Skeletal muscle tissue (tissue), 4 donors: ENCODE measurements around the gene ZNF581. TPM values are rescaled to one million over a fixed set of nuclear protein-coding genes. Genes with fewer than 3 reads are reported as not detected.

Source experiments
- H3K27ac ChIP-seq: one replicate; pipeline ENCODE4 v1.7.0; 2013; ENCODE audit warnings: mild to moderate bottlenecking, low read depth, low read length, inconsistent platforms
- H3K27me3 ChIP-seq, 3 donors: one replicate each; pipeline ENCODE4 v1.7.0; 2013; ENCODE audit warnings: low read length in 3 of 3; ENCODE audit not compliant: control insufficient read depth in 3 of 3, insufficient read depth in 3 of 3
- H3K36me3 ChIP-seq, 3 donors: one replicate each; pipeline ENCODE4 v1.7.0; 2013; ENCODE audit warnings: low read length in 3 of 3; ENCODE audit not compliant: control insufficient read depth in 3 of 3, insufficient read depth in 3 of 3
- H3K4me1 ChIP-seq, 3 donors: one replicate each; pipeline ENCODE4 v1.7.0; 2013; ENCODE audit warnings: low read length in 3 of 3, mild to moderate bottlenecking in 3 of 3; ENCODE audit not compliant: control insufficient read depth in 3 of 3, insufficient read depth in 3 of 3
- H3K4me3 ChIP-seq, 3 donors: one replicate each; pipeline ENCODE4 v1.7.0; 2013; ENCODE audit warnings: low read length in 3 of 3
- H3K9ac ChIP-seq, 3 donors: one replicate each; pipeline ENCODE4 v1.7.0; 2013; ENCODE audit warnings: low read length in 3 of 3, mild to moderate bottlenecking in 3 of 3, moderate library complexity in 2 of 3, low read depth in 1 of 3
- H3K9me3 ChIP-seq, 3 donors: one replicate each; pipeline ENCODE4 v1.7.0; 2013; ENCODE audit warnings: low read length in 3 of 3; ENCODE audit not compliant: control insufficient read depth in 3 of 3
- total RNA-seq: library from RNA; depleted of rRNA; stranded (reverse); fragments of >200 nt; gene quantifications from one replicate; pipeline ENCODE4 v1.2.3, GENCODE V29; 2014
- donor health status: Osteomylitis.

The ZNF581 gene
- total RNA-seq, 1 donor from 2014 or later, result 17.2 TPM

DNA sequence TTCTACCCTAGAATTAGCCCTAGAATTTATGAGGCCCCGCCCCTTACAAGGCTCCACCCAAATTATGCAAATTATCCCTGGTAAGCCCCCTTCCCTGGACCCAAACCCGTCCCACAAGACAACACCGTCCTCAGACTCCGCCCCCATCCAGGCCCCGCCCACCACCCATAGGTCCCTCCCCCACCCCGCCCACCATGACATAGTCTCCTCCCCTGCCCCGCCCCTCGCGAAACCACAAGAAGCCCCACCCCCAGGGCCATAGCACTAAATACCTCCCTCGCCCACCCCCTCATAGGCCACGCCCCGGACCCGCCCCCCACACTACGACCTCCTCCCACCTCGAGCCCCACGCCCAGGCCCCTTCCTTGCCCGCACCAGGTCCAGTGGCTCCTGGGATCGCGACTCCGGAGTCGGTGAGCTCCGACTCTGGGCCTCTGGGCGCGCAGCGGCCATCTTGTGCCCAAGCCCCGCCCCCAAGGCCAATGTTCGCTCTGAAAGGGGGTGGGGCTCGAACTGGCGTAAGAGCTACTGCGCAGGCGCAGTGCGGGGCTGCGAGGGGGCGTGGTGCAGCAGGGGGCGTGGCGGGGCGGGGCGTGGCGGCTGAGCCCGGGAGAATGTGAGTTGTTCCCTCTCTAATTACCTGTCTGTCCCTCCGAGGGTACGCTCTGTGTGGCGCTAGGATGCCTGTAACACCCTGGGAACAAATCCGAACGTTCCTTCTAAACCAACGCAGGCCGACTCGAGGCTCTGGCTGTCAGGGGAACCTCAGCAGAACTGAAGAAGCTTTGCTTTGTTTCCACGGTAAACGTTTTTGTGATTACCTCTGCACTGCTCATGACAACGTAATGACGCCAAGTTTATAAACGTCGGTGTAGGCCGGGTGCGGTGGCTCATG, 19.1 kb upstream of the ZNF581 start, which contains the start of gene ZNF784:
TSS of gene ZNF784 (minus strand) at position 458 of the 895 bp plus-strand sequence. CDS start at position 453, 5 bp downstream.
- peaks cover 33 to 45% (median 43%) of the 10 kb centered on the region in 3 donors for H3K4me1 ChIP-seq

DNA sequence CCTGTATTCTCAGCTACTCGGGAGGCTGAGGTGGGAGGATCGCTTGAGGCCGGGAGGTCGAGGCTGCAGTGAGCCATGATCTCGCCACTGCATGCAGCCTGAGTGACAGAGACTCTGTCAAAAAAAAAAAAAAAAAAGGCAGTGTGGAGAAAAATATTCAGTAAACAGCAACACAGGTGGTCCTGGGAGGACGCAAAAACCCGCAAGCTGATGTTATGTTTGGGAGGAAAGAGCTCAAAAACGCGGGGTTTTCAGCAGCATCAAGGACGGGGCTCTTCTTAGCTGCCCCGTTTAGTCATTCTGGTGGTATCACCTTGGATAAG, 18.5 kb upstream of the ZNF581 start:
- Histone ChIP-seq H3K4me3 (peak overlapping the region; percentile 75 to 85 (median 77)), H3K27me3 (no peaks in the 10 kb centered on the region), H3K4me1 (peaks cover 27 to 39% (median 39%) of the 10 kb centered on the region in 3 donors), H3K9ac (peak overlapping the region in 2 of 3 donors; percentile 62 to 76), H3K36me3 (peaks cover 4 to 8% (median 6%) of the 10 kb centered on the region in 3 donors), H3K9me3 (no peaks in the 10 kb centered on the region), H3K27ac (peak overlapping the region; percentile 90)

More for the DNA sequence above, 19.1 kb upstream of the ZNF581 start, which contains the start of gene ZNF784:
- no peaks in the 10 kb centered on the region for H3K27me3 ChIP-seq
- no peaks in the 10 kb centered on the region for H3K9me3 ChIP-seq
- peak within 1 kb of the TSS; percentile 75 to 85 (median 77) for H3K4me3 ChIP-seq
- peak within 1 kb of the TSS; percentile 90 for H3K27ac ChIP-seq
- H3K9ac ChIP-seq, result peak within 1 kb of the TSS; percentile 76 to 87 (median 85)
- peaks cover 4 to 8% (median 6%) of the 10 kb centered on the region in 3 donors for H3K36me3 ChIP-seq

DNA sequence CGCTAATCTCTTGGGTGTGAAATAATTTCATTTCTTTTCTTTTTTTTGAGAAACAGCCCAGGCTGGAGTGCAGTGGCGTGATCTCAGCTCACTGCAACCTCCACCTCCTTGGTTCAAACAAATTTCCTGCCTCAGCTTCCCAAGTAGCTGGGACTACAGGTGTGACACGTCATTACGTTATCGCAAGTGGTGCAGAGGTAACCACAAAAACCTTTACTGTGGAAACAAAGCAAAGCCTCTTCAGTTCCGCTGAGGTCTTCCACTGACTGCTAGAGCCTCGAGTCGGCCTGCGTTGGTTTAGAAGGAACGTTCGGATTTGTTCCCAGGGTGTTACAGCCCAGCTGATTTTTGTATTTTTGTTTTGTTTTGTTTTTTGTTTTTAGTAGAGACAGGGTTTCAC, 17.1 kb upstream of the ZNF581 start:
- H3K9me3 ChIP-seq, result no peaks in the 10 kb centered on the region
- no peak overlapping the region for H3K27ac ChIP-seq
- peaks cover 15 to 25% (median 25%) of the 10 kb centered on the region in 3 donors for H3K4me1 ChIP-seq
- H3K4me3 ChIP-seq, result no peak overlapping the region
- H3K36me3 ChIP-seq, result peaks cover 0 to 3% (median 0%) of the 10 kb centered on the region in 3 donors
- H3K9ac ChIP-seq, result no peak overlapping the region
- no peaks in the 10 kb centered on the region for H3K27me3 ChIP-seq

DNA sequence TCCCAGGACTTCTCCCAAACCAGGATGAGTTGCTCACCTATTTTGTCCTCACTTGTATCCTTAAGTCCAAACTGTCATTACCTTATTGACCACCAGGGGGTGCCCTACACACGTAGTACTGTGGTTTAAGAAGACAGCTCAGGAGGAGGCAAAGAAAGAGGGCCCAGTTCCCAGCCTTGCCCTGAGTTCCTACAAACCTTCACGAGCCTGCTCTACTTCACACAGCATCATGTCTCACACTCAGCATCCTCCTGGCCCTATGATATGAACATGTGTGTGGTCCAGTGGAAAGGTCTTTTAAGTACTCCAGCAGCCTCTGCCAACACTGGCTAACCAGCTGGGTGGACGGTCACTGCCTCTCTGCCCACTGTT, 11.0 kb upstream of the ZNF581 start:
- peak overlapping the region in 1 of 3 donors; percentile 54 for H3K9ac ChIP-seq
- no peak overlapping the region for H3K4me3 ChIP-seq
- H3K36me3 ChIP-seq, result peaks cover 0 to 2% (median 0%) of the 10 kb centered on the region in 3 donors
- H3K9me3 ChIP-seq, result no peaks in the 10 kb centered on the region
- H3K4me1 ChIP-seq, result peaks cover 27 to 34% (median 33%) of the 10 kb centered on the region in 3 donors
- no peaks in the 10 kb centered on the region for H3K27me3 ChIP-seq
- H3K27ac ChIP-seq, result peak overlapping the region; percentile 36

DNA sequence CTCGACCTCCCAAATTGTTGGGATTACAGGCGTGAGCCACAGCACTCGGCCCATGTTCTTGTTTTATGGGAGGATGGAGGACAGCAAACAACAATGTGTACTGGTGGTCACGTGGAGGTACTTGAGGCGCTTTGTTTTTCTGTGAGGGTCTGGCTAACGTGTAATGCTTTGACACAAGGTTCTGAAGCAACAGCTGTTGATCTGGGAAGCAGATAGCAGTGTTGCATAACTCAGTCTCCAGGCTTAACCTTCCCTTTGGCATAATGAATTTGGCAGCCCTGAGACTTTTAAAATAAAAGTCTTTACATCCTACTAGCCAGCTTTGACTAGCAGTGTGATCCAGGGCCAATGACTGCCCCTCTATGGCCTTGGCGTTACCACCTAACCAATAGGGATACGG, 9.6 kb upstream of the ZNF581 start:
- Histone ChIP-seq H3K36me3 (peaks cover 0 to 7% (median 2%) of the 10 kb centered on the region in 3 donors), H3K27me3 (no peaks in the 10 kb centered on the region), H3K4me1 (peaks cover 34 to 45% (median 45%) of the 10 kb centered on the region in 3 donors), H3K9ac (no peak overlapping the region), H3K27ac (peak overlapping the region; percentile 99), H3K4me3 (peak overlapping the region in 1 of 3 donors; percentile 100), H3K9me3 (no peaks in the 10 kb centered on the region)

DNA sequence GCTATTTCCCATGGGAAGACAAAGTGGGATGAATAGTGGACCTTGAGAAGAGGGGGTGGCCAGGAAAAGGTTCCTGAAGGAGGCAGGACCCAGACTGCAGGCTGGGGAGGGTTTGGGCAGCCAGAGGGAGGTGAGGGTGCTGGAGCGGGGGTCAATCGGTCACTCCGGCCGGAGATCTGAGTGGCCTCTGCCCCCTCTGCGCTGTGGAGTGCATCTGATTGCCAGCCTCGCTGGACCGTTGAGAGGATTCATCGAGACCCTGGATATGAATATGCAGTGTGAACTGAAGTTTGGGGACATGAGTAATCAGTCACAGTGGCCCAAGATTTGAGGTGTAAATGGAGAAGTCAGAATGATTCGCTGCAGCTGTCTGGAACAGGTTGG, 8.1 kb upstream of the ZNF581 start:
- Histone ChIP-seq H3K4me1 (peaks cover 45 to 59% (median 58%) of the 10 kb centered on the region in 3 donors), H3K4me3 (peak overlapping the region; percentile 100), H3K27me3 (no peaks in the 10 kb centered on the region), H3K9me3 (no peaks in the 10 kb centered on the region), H3K36me3 (peaks cover 0 to 7% (median 2%) of the 10 kb centered on the region in 3 donors), H3K27ac (peak overlapping the region; percentile 99), H3K9ac (peak overlapping the region; percentile 100)

DNA sequence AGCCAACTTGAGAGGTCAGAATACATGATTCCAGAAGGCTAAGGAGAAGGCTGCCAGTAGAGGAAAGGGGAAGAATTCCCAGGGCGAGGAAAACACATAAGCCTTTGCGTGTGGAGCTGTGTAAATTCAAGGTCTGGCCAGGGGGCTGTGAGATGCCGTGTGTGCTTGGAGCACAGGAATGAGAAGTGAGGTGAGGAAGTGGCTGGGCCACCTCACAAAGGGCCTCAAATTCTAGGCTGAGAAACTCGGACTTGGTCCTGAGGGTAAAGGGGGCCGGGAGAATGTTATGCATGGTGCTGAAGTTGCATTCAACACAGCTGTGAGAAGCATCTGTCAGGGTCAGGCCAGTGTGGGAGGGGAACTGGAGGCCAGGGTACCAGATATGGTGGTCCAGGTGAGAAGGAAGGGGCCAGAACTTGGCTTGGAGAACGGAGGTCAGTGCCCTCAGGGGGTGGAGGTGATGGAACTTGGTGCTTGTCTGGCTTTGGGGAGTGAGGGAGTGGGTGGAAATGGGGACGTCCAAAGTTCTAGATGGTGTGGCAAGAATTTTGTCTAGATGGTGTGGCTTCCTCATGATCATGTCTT, 7.5 kb upstream of the ZNF581 start:
- H3K9ac ChIP-seq, result peak overlapping the region; percentile 100
- peak overlapping the region; percentile 100 for H3K4me3 ChIP-seq
- H3K9me3 ChIP-seq, result no peaks in the 10 kb centered on the region
- H3K36me3 ChIP-seq, result peaks cover 0 to 7% (median 2%) of the 10 kb centered on the region in 3 donors
- H3K4me1 ChIP-seq, result peaks cover 48 to 63% (median 62%) of the 10 kb centered on the region in 3 donors
- peak overlapping the region; percentile 99 for H3K27ac ChIP-seq
- H3K27me3 ChIP-seq, result no peaks in the 10 kb centered on the region

DNA sequence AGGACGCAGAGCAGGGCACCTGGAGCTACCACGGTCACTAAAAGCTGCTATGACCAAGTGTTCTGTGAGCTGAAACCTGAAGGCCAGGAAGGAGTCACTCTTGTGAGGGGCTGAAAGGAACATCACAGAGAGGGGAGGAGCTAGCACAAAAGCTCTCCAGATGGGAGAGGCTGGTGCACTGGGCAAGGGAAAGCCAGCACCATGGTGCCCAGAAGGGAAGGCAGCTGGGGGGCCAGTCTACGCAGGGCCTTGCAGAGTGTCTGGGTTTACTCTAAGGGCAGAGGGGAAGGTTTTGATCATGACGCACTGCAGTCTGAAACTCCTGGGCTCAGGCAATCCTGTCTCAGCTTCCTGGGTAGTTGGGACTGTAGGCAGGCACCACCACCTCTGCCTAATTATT, 6.7 kb upstream of the ZNF581 start:
- peaks cover 52 to 66% (median 63%) of the 10 kb centered on the region in 3 donors for H3K4me1 ChIP-seq
- H3K9me3 ChIP-seq, result no peaks in the 10 kb centered on the region
- H3K36me3 ChIP-seq, result peaks cover 0 to 7% (median 2%) of the 10 kb centered on the region in 3 donors
- no peaks in the 10 kb centered on the region for H3K27me3 ChIP-seq
- H3K4me3 ChIP-seq, result peak overlapping the region; percentile 29 to 100 (median 100)
- H3K27ac ChIP-seq, result no peak overlapping the region
- peak overlapping the region in 2 of 3 donors; percentile 100 for H3K9ac ChIP-seq

DNA sequence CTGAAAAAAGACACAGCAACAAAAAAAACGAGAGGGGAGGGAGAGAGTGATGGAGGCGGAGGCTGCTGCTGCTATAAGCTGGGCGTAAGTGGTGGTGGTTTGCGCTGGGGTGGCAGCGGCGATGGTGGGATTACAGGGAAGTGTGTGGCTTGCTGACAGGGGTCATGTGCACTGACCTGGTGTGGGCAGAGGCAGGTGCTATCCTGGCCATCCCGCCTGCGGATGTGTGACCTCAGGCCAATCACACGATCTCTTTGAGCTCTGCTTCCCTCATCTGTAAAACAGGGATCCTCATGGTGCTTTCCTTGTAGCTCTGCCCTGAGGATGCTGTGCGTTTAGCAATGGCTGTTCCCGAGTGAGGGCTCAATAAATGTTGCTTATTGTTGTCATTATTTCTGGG, 5.9 kb upstream of the ZNF581 start:
- H3K9ac ChIP-seq, result peak overlapping the region in 1 of 3 donors; percentile 40
- H3K27me3 ChIP-seq, result no peaks in the 10 kb centered on the region
- H3K27ac ChIP-seq, result no peak overlapping the region
- H3K9me3 ChIP-seq, result no peaks in the 10 kb centered on the region
- peaks cover 57 to 70% (median 66%) of the 10 kb centered on the region in 3 donors for H3K4me1 ChIP-seq
- peaks cover 0 to 7% (median 2%) of the 10 kb centered on the region in 3 donors for H3K36me3 ChIP-seq
- H3K4me3 ChIP-seq, result peak overlapping the region in 2 of 3 donors; percentile 22 to 31
